B cell (primary cell): ENCODE results near the gene COA8. TPM values are rescaled to one million over a fixed set of nuclear protein-coding genes. Genes with fewer than 3 reads are reported as not detected.

Source experiments
- ATAC-seq: fragments of 200-7000 bp; cut with Tn5 transposase; one replicate; pipeline ENCODE4 v1.10.0; 2021; ENCODE audit warnings: low read depth, mild to moderate bottlenecking, moderate number of reproducible peaks, moderate library complexity
- CTCF ChIA-PET: fragments of 350-600 bp; sonication (Branson Sonifier 250); formaldehyde crosslinking; loops from one replicate; lab custom pipeline; 2021; ENCODE audit warnings: antibody characterized with exemption, inconsistent platforms; lab: Charles Lee
- POLR2A ChIA-PET: fragments of 350-600 bp; sonication (Branson Sonifier 250); formaldehyde crosslinking; loops from one replicate; lab custom pipeline; 2021; ENCODE audit warnings: antibody characterized with exemption; lab: Charles Lee
- DNase-seq: peaks from one replicate; pipeline ENCODE4 v3.0.0; 2013
- H2AFZ ChIP-seq: 2 replicates; pipeline ENCODE4 v1.6.1; 2012; ENCODE audit warnings: mild to moderate bottlenecking, low read depth, low read length; ENCODE audit not compliant: insufficient read depth, poor library complexity, severe bottlenecking
- H3K27ac ChIP-seq, 2 donors: 1 replicate in 1 of 2; 2 replicates in 1 of 2; pipeline ENCODE4 v1.5.1; 2012 to 2013; ENCODE audit warnings: low read length in 2 of 2, mild to moderate bottlenecking in 2 of 2, moderate library complexity in 1 of 2
- H3K27me3 ChIP-seq, 4 experiments: fragments of 200-600 bp in 1 of 4; sonication (generic) in 1 of 4; replicated peaks in 1 of 4; 1 replicate in 2 of 4; 2 replicates in 2 of 4; pipeline versions ENCODE4 v1.6.1 to v1.7.0; 2013 to 2016; ENCODE audit warnings: low read length in 3 of 4, mild to moderate bottlenecking in 2 of 4, mixed read lengths in 1 of 4, moderate library complexity in 1 of 4; ENCODE audit not compliant: insufficient read depth in 4 of 4, control insufficient read depth in 3 of 4; ENCODE audit errors: control extremely low read depth in 1 of 4
- H3K36me3 ChIP-seq, 2 experiments: replicated peaks in 1 of 2; 1 replicate in 1 of 2; 2 replicates in 1 of 2; pipeline versions ENCODE4 v1.6.1 to v1.7.1; 2013; ENCODE audit warnings: low read length in 1 of 2; ENCODE audit not compliant: insufficient read depth in 2 of 2, control insufficient read depth in 1 of 2; ENCODE audit errors: control extremely low read depth in 1 of 2, extremely low read depth in 1 of 2
- H3K4me1 ChIP-seq, 2 donors: fragments of 200-600 bp in 1 of 2; sonication (generic) in 1 of 2; 1 replicate in 1 of 2; 2 replicates in 1 of 2; pipeline versions ENCODE4 v1.5.1 to v1.6.1; 2013 to 2017; ENCODE audit warnings: low read length in 2 of 2; ENCODE audit not compliant: control insufficient read depth in 2 of 2, insufficient read depth in 2 of 2
- H3K4me2 ChIP-seq: replicated peaks from 2 replicates; pipeline ENCODE3; 2012; ENCODE audit warnings: mild to moderate bottlenecking, low read depth, low read length; ENCODE audit not compliant: poor library complexity, severe bottlenecking
- H3K4me3 ChIP-seq, 5 experiments: fragments of 200-600 bp in 1 of 5; sonication (generic) in 1 of 5; 1 replicate in 3 of 5; 2 replicates in 2 of 5; pipeline versions ENCODE4 v1.5.1 to v1.7.0; 2011 to 2016; ENCODE audit warnings: low read length in 4 of 5, mild to moderate bottlenecking in 4 of 5, low read depth in 2 of 5, control low read depth in 1 of 5, moderate library complexity in 1 of 5; ENCODE audit not compliant: insufficient read depth in 1 of 5; ENCODE audit errors: control extremely low read depth in 1 of 5, extremely low read depth in 1 of 5
- H3K79me2 ChIP-seq: fragments of 200-600 bp; sonication (generic); one replicate; pipeline ENCODE4 v1.6.0; 2016; ENCODE audit warnings: low read length; ENCODE audit not compliant: control insufficient read depth, insufficient read depth
- H3K9ac ChIP-seq: fragments of 200-600 bp; sonication (generic); 2 replicates; pipeline ENCODE4 v1.6.1; 2017; ENCODE audit warnings: mild to moderate bottlenecking, low read length, moderate library complexity
- H3K9me3 ChIP-seq, 3 donors: one replicate each; pipeline versions ENCODE4 v1.6.1 to v1.7.1; 2013; ENCODE audit warnings: low read length in 2 of 3; ENCODE audit not compliant: control insufficient read depth in 2 of 3, insufficient read depth in 1 of 3; ENCODE audit errors: control extremely low read depth in 1 of 3
- H4K20me1 ChIP-seq: 2 replicates; pipeline ENCODE4 v1.6.0; 2012; ENCODE audit warnings: mild to moderate bottlenecking, low read length; ENCODE audit not compliant: insufficient read depth, control insufficient read depth, poor library complexity, severe bottlenecking
- H3K27ac Mint-ChIP-seq: one replicate; pipeline ENCODE4 v1.8.0; 2021; ENCODE audit warnings: mixed read lengths
- H3K27me3 Mint-ChIP-seq: one replicate; pipeline ENCODE4 v1.8.0; 2021; ENCODE audit warnings: mixed read lengths
- H3K4me1 Mint-ChIP-seq: one replicate; pipeline ENCODE4 v1.8.0; 2021; ENCODE audit warnings: mixed read lengths
- H3K4me3 Mint-ChIP-seq: one replicate; pipeline ENCODE4 v1.8.0; 2021; ENCODE audit warnings: mixed read lengths
- H3K9me3 Mint-ChIP-seq: one replicate; pipeline ENCODE4 v1.8.0; 2022; ENCODE audit warnings: mixed read lengths; ENCODE audit not compliant: insufficient read depth
- CTCF ChIP-seq: fragments of 200-600 bp; IDR thresholded peaks from one replicate; pipeline ENCODE4 v1.8.0; 2022; ENCODE audit warnings: antibody characterized with exemption, mild to moderate bottlenecking
- EZH2 ChIP-seq: IDR thresholded peaks from 2 replicates; pipeline ENCODE4 v1.6.1; 2012; ENCODE audit warnings: borderline replicate concordance, low read depth, mild to moderate bottlenecking, moderate library complexity, low read length; ENCODE audit not compliant: insufficient read depth, poor library complexity, severe bottlenecking
- WGBS: methylation state at CpG from one replicate; pipeline ENCODE4 v1.1.5; 2013; ENCODE audit warnings: missing lambda C conversion rate; ENCODE audit not compliant: insufficient coverage; 5-methylcytosine and 5-hydroxymethylcytosine counted together
- intact Hi-C: fragments of 100-400 bp; cut with micrococcal nuclease; formaldehyde crosslinking; loops from one replicate; pipeline ENCODE4 v1.10.0; 2022
- polyA plus RNA-seq: library from polyadenylated mRNA; depleted of rRNA; stranded (reverse); fragments of >200 nt; gene quantifications from 2 replicates; pipeline ENCODE4 v1.2.3, GENCODE V29; 2012
- total RNA-seq, 2 donors: library from RNA; stranded (reverse); fragments of 120-200 nt in 1 of 2; gene quantifications; 1 replicate in 1 of 2; 2 replicates in 1 of 2; pipeline versions ENCODE4 v1.2.3 to v1.2.4, GENCODE V29; 2013 to 2022

The COA8 gene
- total and polyA plus RNA-seq, 2 donors (not counting 1 experiment from before 2014, with no cell fraction given): 7.5 to 24.9 TPM

GRCh38 chr14:103624860-103625259 lies 62.1 kb downstream of the COA8 start:
- H2AFZ ChIP-seq: peak overlapping the region; percentile 64

More at GRCh38 chr14:103624860-103625259, 62.1 kb downstream of the COA8 start:
- H3K9me3 Mint-ChIP-seq: no peaks in the 10 kb centered on the region
- peaks cover 3% of the 10 kb centered on the region for H4K20me1 ChIP-seq
- peak overlapping the region; percentile 79 for H3K4me3 Mint-ChIP-seq
- H3K79me2 ChIP-seq: peaks cover 18% of the 10 kb centered on the region
- no peaks in the 10 kb centered on the region for H3K36me3 ChIP-seq
- H3K4me1 ChIP-seq: peaks cover 40 to 45% of the 10 kb centered on the region in 2 donors
- intact Hi-C loops: loop anchor here (5.0 kb wide), 2 partner anchors 72 to 238 kb away; partner anchors contain the start of gene MARK3
- TF ChIP-seq CTCF: no peak
- no peak for TF ChIP-seq EZH2
- H3K27me3 ChIP-seq: no peaks in the 10 kb centered on the region
- peak overlapping the region; percentile 74 for H3K4me2 ChIP-seq
- POLR2A ChIA-PET: interaction anchor here (0.6 kb wide), 1 partner anchor 244 kb away, joined by 3 read pairs; no protein-coding TSS in a partner anchor
- no peak for DNase-seq
- peak overlapping the region; percentile 48 for H3K9ac ChIP-seq
- ATAC-seq: no peak
- peak overlapping the region; percentile 65 for H3K27ac Mint-ChIP-seq
- H3K4me3 ChIP-seq: peak overlapping the region in 4 of 5 experiments; percentile 2 to 51 (median 28)
- peak overlapping the region; percentile 20 to 22 for H3K27ac ChIP-seq
- peaks cover 47% of the 10 kb centered on the region for H3K4me1 Mint-ChIP-seq
- H3K9me3 ChIP-seq: no peaks in the 10 kb centered on the region
- CTCF ChIA-PET: no interaction called here
- 11% methylated on average over 9 of the region's 10 CpGs for WGBS
- no peaks in the 10 kb centered on the region for H3K27me3 Mint-ChIP-seq
